Hepatocyte (in vitro differentiated cells): ENCODE data around the gene SNCAIP.

ENCODE experiments used
- EZH2 ChIP-seq: fragments of 200-600 bp; sonication (generic); IDR thresholded peaks from 2 replicates; pipeline ENCODE4 v1.6.1; 2016; ENCODE audit warnings: antibody characterized with exemption, mild to moderate bottlenecking, borderline replicate concordance
- EZH2phosphoT487 ChIP-seq: fragments of 200-600 bp; sonication (generic); IDR thresholded peaks from one replicate; pipeline ENCODE4 v1.6.1; 2018; ENCODE audit warnings: antibody characterized with exemption, mild to moderate bottlenecking, low read depth, moderate library complexity; ENCODE audit not compliant: unreplicated experiment, severe bottlenecking
- TF ChIP-seq, protein P1 (sequence below): fragments of 200-600 bp; sonication (generic); IDR thresholded peaks from 2 replicates; pipeline ENCODE4 v1.5.1; 2016; ENCODE audit warnings: antibody characterized with exemption, mild to moderate bottlenecking; ENCODE audit not compliant: poor library complexity

- TF ChIP-seq, protein P1, sequence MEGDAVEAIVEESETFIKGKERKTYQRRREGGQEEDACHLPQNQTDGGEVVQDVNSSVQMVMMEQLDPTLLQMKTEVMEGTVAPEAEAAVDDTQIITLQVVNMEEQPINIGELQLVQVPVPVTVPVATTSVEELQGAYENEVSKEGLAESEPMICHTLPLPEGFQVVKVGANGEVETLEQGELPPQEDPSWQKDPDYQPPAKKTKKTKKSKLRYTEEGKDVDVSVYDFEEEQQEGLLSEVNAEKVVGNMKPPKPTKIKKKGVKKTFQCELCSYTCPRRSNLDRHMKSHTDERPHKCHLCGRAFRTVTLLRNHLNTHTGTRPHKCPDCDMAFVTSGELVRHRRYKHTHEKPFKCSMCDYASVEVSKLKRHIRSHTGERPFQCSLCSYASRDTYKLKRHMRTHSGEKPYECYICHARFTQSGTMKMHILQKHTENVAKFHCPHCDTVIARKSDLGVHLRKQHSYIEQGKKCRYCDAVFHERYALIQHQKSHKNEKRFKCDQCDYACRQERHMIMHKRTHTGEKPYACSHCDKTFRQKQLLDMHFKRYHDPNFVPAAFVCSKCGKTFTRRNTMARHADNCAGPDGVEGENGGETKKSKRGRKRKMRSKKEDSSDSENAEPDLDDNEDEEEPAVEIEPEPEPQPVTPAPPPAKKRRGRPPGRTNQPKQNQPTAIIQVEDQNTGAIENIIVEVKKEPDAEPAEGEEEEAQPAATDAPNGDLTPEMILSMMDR = no peak
- TF ChIP-seq EZH2 (no peak), EZH2phosphoT487 (no peak)
These were observed 101.7 kb downstream of the SNCAIP start for GRCh38 chr5:122413722-122414121.
